Measurements from ENCODE around the gene SLC35F6. TPM values are rescaled to one million over a fixed set of nuclear protein-coding genes. Genes with fewer than 3 reads are reported as not detected.

The SLC35F6 gene
- total and polyA plus RNA-seq, 2 donors (not counting 1 experiment from before 2014, with no cell fraction given), result 35.2 to 61.4 TPM

DNA sequence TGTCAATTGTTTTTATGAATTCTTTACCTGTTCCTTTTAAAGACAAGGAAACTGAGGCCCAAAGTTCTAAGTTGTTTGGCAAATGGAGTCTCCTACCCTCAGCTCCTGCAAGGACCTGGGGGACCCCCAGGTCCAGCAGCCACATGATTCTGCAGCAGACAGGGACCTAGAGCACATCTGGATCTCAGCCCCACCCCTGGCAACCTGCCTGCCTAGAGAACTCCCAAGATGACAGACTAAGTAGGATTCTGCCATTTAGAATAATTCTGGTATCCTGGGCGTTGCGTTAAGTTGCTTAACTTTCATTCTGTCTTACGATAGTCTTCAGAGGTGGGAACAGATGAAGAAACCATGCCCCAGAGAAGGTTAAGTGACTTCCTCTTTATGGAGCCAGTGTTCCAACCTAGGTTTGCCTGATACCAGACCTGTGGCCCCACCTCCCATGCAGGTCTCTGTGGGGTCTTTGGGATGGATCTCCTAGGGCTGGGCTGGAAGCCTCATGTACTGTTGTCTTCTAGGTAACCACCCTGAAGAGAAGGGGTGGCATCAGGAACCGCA, 16.2 kb downstream of the SLC35F6 start:
- Histone ChIP-seq H2AFZ (ENCODE audit: low read length) (no peak overlapping the region), H3K4me3 (replicated peaks in 1 of 4; ENCODE audit: control extremely low read depth in 1 of 4, insufficient read depth in 1 of 4, low read depth in 3 of 4, low read length in 4 of 4) (no peak overlapping the region), H3K9me3 (ENCODE audit: control insufficient read depth, insufficient read depth, low read depth, low read length) (no peaks in the 10 kb centered on the region), H3K27ac (ENCODE audit: insufficient read depth, low read length) (no peak overlapping the region), H3K4me1 (ENCODE audit: control insufficient read depth, extremely low read depth, insufficient read depth, low read length) (no peaks in the 10 kb centered on the region), H4K20me1 (ENCODE audit: control insufficient read depth, extremely low read depth, insufficient read depth, low read length) (no peaks in the 10 kb centered on the region), H3K36me3 (ENCODE audit: control insufficient read depth, insufficient read depth, low read length) (peaks cover 29% of the 10 kb centered on the region), H3K27me3 (ENCODE audit: control insufficient read depth, insufficient read depth, low read length) (no peaks in the 10 kb centered on the region), H3K4me2 (ENCODE audit: extremely low read depth, insufficient read depth, low read length) (no peak overlapping the region), H3K9ac (ENCODE audit: insufficient read depth, low read length) (no peak overlapping the region), H3K79me2 (ENCODE audit: control insufficient read depth, insufficient read depth, low read length) (peaks cover 4% of the 10 kb centered on the region)
- DNase-seq (ENCODE audit: low read depth in 2 of 2), result no peak
- TF ChIP-seq EZH2 (IDR thresholded peaks at IDR 0.05; ENCODE audit: low read length, missing control alignments), result no peak
- TF ChIP-seq, protein P1, sequence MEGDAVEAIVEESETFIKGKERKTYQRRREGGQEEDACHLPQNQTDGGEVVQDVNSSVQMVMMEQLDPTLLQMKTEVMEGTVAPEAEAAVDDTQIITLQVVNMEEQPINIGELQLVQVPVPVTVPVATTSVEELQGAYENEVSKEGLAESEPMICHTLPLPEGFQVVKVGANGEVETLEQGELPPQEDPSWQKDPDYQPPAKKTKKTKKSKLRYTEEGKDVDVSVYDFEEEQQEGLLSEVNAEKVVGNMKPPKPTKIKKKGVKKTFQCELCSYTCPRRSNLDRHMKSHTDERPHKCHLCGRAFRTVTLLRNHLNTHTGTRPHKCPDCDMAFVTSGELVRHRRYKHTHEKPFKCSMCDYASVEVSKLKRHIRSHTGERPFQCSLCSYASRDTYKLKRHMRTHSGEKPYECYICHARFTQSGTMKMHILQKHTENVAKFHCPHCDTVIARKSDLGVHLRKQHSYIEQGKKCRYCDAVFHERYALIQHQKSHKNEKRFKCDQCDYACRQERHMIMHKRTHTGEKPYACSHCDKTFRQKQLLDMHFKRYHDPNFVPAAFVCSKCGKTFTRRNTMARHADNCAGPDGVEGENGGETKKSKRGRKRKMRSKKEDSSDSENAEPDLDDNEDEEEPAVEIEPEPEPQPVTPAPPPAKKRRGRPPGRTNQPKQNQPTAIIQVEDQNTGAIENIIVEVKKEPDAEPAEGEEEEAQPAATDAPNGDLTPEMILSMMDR (conservative IDR thresholded peaks at IDR 0.05 in 1 of 2, IDR thresholded peaks at IDR 0.05 in 1 of 2; ENCODE audit: low read depth in 1 of 2, low read length in 2 of 2), result no peak

DNA sequence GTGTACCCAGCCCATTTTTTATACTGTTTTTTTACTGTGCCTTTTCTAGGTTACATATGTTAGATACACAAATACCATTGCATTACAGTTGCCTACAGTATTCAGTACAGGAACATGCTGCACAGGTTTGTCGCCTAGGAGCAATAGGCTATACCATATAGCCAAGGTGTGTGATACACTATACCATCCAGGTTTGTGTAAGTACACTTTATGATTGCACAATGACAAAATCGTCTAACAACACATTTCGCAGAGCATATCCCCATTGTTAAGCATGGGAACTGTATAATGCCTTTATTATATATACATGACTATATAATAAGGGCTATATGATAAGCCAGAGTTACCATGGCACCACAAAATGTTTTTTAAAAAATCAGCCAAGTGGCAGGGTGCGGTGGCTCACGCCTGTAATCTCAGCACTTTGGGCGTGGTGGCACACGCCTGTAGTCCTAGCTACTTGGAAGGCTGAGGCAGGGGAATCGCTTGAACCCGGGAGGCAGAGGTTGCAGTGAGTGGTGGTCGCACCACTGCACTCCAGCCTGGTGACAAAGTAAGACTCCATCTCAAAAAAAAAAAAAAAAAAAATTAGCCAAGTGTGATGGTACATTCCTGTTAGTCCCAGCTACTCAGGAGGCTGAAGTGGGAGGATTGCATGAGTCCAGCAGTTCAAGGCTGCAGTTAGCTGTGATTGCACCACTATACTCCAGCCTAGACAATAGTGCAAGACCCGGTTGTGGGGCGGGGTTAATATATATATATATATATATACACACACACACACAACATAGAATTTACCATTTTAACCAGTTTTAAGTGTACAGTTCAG, 19.0 kb downstream of the SLC35F6 start:
- H3K4me2 ChIP-seq (ENCODE audit: extremely low read depth, insufficient read depth, low read length), result no peak overlapping the region
- H3K4me1 ChIP-seq (ENCODE audit: control insufficient read depth, extremely low read depth, insufficient read depth, low read length), result peaks cover 4% of the 10 kb centered on the region
- H3K9me3 ChIP-seq (ENCODE audit: control insufficient read depth, insufficient read depth, low read depth, low read length), result no peaks in the 10 kb centered on the region
- TF ChIP-seq EZH2 (IDR thresholded peaks at IDR 0.05; ENCODE audit: low read length, missing control alignments), result no peak
- TF ChIP-seq, protein P1 (conservative IDR thresholded peaks at IDR 0.05 in 1 of 2, IDR thresholded peaks at IDR 0.05 in 1 of 2; ENCODE audit: low read depth in 1 of 2, low read length in 2 of 2), result no peak
- no peak for DNase-seq (ENCODE audit: low read depth in 2 of 2)
- no peak overlapping the region for H2AFZ ChIP-seq (ENCODE audit: low read length)
- no peak overlapping the region for H3K4me3 ChIP-seq (replicated peaks in 1 of 4; ENCODE audit: control extremely low read depth in 1 of 4, insufficient read depth in 1 of 4, low read depth in 3 of 4, low read length in 4 of 4)
- H3K27ac ChIP-seq (ENCODE audit: insufficient read depth, low read length), result no peak overlapping the region
- H3K9ac ChIP-seq (ENCODE audit: insufficient read depth, low read length), result no peak overlapping the region
- H4K20me1 ChIP-seq (ENCODE audit: control insufficient read depth, extremely low read depth, insufficient read depth, low read length), result no peaks in the 10 kb centered on the region
- no peaks in the 10 kb centered on the region for H3K27me3 ChIP-seq (ENCODE audit: control insufficient read depth, insufficient read depth, low read length)
- peaks cover 17% of the 10 kb centered on the region for H3K36me3 ChIP-seq (ENCODE audit: control insufficient read depth, insufficient read depth, low read length)
- peaks cover 18% of the 10 kb centered on the region for H3K79me2 ChIP-seq (ENCODE audit: control insufficient read depth, insufficient read depth, low read length)

DNA sequence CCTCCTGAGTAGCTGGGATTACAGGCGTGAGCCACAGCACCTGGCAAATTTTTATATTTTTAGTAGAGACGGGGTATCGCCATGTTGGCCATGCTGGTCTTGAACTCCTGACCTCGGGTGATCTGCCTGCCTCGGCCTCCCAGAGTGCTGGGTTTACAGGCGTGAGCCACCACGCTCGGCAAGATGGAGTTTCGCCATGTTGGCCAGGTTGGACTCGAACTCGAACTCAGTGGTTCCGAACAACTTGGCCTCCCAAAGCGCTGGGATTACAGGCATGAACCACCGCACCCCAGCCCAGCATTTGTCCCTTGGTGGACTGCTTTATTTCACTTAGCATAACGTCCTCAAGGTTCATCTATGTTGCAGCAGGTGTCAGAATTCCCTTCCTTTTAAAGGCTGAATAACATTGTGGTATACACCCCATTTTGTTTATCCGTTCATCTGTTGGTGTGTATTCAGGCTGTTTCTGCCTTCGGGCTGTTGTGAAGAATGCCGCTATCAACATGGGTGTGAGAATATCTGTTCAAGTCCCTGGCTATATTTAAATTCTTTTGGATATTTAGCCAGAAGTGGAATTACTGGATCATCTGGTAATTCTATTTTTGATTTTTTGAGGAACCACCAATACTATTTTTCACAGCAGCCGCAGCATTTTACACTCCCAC, 20.6 kb downstream of the SLC35F6 start:
- Histone ChIP-seq H3K27me3 (ENCODE audit: control insufficient read depth, insufficient read depth, low read length) (no peaks in the 10 kb centered on the region), H3K4me1 (ENCODE audit: control insufficient read depth, extremely low read depth, insufficient read depth, low read length) (peaks cover 4% of the 10 kb centered on the region), H4K20me1 (ENCODE audit: control insufficient read depth, extremely low read depth, insufficient read depth, low read length) (no peaks in the 10 kb centered on the region), H3K36me3 (ENCODE audit: control insufficient read depth, insufficient read depth, low read length) (peaks cover 9% of the 10 kb centered on the region), H3K79me2 (ENCODE audit: control insufficient read depth, insufficient read depth, low read length) (peaks cover 34% of the 10 kb centered on the region), H3K9me3 (ENCODE audit: control insufficient read depth, insufficient read depth, low read depth, low read length) (no peaks in the 10 kb centered on the region), H2AFZ (ENCODE audit: low read length) (no peak overlapping the region), H3K4me2 (ENCODE audit: extremely low read depth, insufficient read depth, low read length) (peak overlapping the region; percentile 95), H3K9ac (ENCODE audit: insufficient read depth, low read length) (no peak overlapping the region), H3K4me3 (replicated peaks in 1 of 4; ENCODE audit: control extremely low read depth in 1 of 4, insufficient read depth in 1 of 4, low read depth in 3 of 4, low read length in 4 of 4) (peak overlapping the region in 2 of 4 experiments; percentile 75 to 81), H3K27ac (ENCODE audit: insufficient read depth, low read length) (peak overlapping the region; percentile 49)
- TF ChIP-seq, protein P1 (conservative IDR thresholded peaks at IDR 0.05 in 1 of 2, IDR thresholded peaks at IDR 0.05 in 1 of 2; ENCODE audit: low read depth in 1 of 2, low read length in 2 of 2), result no peak
- no peak for TF ChIP-seq EZH2 (IDR thresholded peaks at IDR 0.05; ENCODE audit: low read length, missing control alignments)
- no peak for DNase-seq (ENCODE audit: low read depth in 2 of 2)

Measured in fibroblast of lung (primary cell).